Lower leg skin (tissue), 4 donors: Measurements from ENCODE around the gene CNKSR3. TPM values are rescaled to one million over a fixed set of nuclear protein-coding genes. Genes with fewer than 3 reads are reported as not detected.

ENCODE experiments used
- DNase-seq, 2 donors: peaks; one replicate each; pipeline ENCODE4 v3.0.0-alpha.2; 2019; ENCODE audit warnings: low spot score in 2 of 2
- H3K4me3 ChIP-seq: fragments of 200-600 bp; sonication (generic); 2 replicates; pipeline ENCODE4 v1.5.1; 2017; ENCODE audit warnings: mild to moderate bottlenecking, low read depth; ENCODE audit not compliant: poor library complexity, severe bottlenecking
- POLR2A ChIP-seq, 2 donors: fragments of 450-650 bp; IDR thresholded peaks; one replicate each; pipeline ENCODE4 v1.6.1; 2016 to 2017; ENCODE audit warnings: antibody characterized with exemption in 2 of 2, mild to moderate bottlenecking in 1 of 2, moderate library complexity in 1 of 2
- WGBS, 2 donors: methylation state at CpG; one replicate each; pipeline ENCODE4 v1.1.5; 2018; 5-methylcytosine and 5-hydroxymethylcytosine counted together
- intact Hi-C: fragments of 100-400 bp; cut with DNase I; formaldehyde crosslinking; loops from one replicate; pipeline ENCODE4 v1.15.0; 2023; ENCODE audit warnings: low total_unique reads
- total RNA-seq, 4 donors: library from RNA; depleted of rRNA; stranded (reverse); fragments of >200 nt; gene quantifications; one replicate each; pipeline ENCODE4 v1.1.0, GENCODE V29; 2016
- TF ChIP-seq, protein P1 (sequence below), 3 donors: fragments of 450-650 bp; IDR thresholded peaks; one replicate each; pipeline ENCODE4 v1.5.1; 2016; ENCODE audit warnings: antibody characterized with exemption in 3 of 3, mild to moderate bottlenecking in 3 of 3, moderate library complexity in 2 of 3

Gene CNKSR3
- total RNA-seq, 4 donors from 2014 or later: 8.8 to 11.1 (median 9.4) TPM

- 11 to 14% methylated on average over 4 of the region's 4 CpGs for WGBS, 2 donors
- no peak for DNase-seq
- no peak overlapping the region for H3K4me3 ChIP-seq
- TF ChIP-seq, protein P1, sequence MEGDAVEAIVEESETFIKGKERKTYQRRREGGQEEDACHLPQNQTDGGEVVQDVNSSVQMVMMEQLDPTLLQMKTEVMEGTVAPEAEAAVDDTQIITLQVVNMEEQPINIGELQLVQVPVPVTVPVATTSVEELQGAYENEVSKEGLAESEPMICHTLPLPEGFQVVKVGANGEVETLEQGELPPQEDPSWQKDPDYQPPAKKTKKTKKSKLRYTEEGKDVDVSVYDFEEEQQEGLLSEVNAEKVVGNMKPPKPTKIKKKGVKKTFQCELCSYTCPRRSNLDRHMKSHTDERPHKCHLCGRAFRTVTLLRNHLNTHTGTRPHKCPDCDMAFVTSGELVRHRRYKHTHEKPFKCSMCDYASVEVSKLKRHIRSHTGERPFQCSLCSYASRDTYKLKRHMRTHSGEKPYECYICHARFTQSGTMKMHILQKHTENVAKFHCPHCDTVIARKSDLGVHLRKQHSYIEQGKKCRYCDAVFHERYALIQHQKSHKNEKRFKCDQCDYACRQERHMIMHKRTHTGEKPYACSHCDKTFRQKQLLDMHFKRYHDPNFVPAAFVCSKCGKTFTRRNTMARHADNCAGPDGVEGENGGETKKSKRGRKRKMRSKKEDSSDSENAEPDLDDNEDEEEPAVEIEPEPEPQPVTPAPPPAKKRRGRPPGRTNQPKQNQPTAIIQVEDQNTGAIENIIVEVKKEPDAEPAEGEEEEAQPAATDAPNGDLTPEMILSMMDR (IDR thresholded peaks at IDR 0.05): no peak
- intact Hi-C loops: no loop called here
Measured at GRCh38 chr6:154370545-154370944, 139.9 kb downstream of the CNKSR3 start.

DNA sequence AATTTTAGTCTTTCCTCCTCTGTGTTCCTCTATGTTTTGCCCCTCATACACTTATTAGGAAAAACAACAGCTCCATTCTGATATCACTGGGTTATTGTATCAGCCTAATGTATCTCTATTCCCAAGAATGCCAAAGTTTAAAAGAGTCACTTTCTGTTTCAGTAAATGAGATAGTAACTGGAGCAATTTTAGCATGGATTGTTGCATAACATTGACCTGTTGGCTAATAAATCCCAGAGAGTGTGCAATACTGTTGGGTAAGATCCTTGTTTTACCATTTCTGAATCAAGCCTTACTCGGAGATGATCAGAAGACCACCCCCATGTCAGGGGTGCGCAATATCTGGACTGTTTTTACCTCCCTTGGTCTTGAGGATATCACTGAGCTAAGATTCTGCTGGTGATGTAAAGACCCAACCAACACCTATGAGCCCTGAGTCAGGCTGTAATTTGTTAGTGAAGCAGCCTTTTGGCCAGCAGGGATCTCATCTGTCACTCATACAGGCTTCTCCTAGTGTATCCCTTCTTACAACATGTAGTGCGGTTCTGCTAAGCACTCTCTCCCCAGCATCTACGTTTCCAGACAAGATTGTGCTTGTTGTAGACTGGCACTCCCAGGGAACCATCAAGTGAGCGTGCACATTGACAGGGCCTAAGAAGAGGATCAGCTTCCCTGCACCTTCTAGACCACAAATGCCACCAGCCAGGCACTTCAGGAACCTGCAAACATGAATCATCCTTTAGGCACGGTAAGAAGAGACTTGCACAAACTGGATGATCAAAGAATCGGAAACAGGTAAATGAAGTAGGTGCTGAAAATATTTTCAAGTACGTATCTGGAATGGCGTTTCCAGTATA is 142.4 kb downstream of the CNKSR3 start:
- intact Hi-C loops: no loop called here
- DNase-seq: no peak
- H3K4me3 ChIP-seq: no peak overlapping the region
- WGBS, 2 donors: 58 to 79% methylated on average over 9 of the region's 9 CpGs
- TF ChIP-seq, protein P1 (IDR thresholded peaks at IDR 0.05): no peak
- no peak for TF ChIP-seq POLR2A (IDR thresholded peaks at IDR 0.05)

GRCh38 chr6:154367336-154367735 is 143.1 kb downstream of the CNKSR3 start:
- TF ChIP-seq, protein P1 (IDR thresholded peaks at IDR 0.05): no peak
- TF ChIP-seq POLR2A (IDR thresholded peaks at IDR 0.05): no peak
- intact Hi-C loops: no loop called here
- 85 to 89% methylated on average over 5 of the region's 5 CpGs for WGBS, 2 donors
- no peak overlapping the region for H3K4me3 ChIP-seq
- DNase-seq: no peak

DNA sequence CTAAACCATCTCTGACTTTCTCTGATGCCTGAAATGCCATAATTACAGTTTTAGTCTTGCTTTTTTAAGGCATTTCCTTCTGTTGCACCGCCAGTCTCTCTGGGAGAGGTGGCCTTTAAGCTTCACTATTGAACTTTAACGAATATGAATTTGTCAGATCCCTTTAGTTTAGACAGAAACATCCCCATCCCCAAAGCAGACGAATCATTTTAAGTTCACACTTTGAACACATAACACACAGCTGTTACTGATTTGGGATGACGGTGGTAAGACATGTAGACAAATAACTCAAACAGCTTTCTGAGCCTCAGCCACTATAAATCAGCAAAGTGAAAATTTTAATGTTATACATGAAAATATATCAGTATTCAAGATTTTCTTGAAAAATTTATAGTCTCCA is 146.7 kb downstream of the CNKSR3 start:
- intact Hi-C loops: no loop called here
- TF ChIP-seq, protein P1 (IDR thresholded peaks at IDR 0.05): no peak
- TF ChIP-seq POLR2A (IDR thresholded peaks at IDR 0.05): no peak

GRCh38 chr6:154361476-154361875 is 149.0 kb downstream of the CNKSR3 start:
- TF ChIP-seq, protein P1 (IDR thresholded peaks at IDR 0.05): no peak
- no peak for TF ChIP-seq POLR2A (IDR thresholded peaks at IDR 0.05)
- H3K4me3 ChIP-seq: no peak overlapping the region
- intact Hi-C loops: no loop called here
- DNase-seq: no peak
- 78 to 83% methylated on average over 5 of the region's 5 CpGs for WGBS, 2 donors

More for the DNA sequence above, 146.7 kb downstream of the CNKSR3 start:
- H3K4me3 ChIP-seq: no peak overlapping the region
- DNase-seq: no peak
- 52 to 62% methylated on average over 4 of the region's 4 CpGs for WGBS, 2 donors
